ENCODE results near the gene UVRAG. TPM values are rescaled to one million over a fixed set of nuclear protein-coding genes. Genes with fewer than 3 reads are reported as not detected.
A peak's percentile ranks its signal among the peaks of the same experiment; 100 is the strongest.

Gene UVRAG
- total RNA-seq, 4 donors from 2014 or later: 27.1 to 35.9 (median 31.0) TPM

DNA sequence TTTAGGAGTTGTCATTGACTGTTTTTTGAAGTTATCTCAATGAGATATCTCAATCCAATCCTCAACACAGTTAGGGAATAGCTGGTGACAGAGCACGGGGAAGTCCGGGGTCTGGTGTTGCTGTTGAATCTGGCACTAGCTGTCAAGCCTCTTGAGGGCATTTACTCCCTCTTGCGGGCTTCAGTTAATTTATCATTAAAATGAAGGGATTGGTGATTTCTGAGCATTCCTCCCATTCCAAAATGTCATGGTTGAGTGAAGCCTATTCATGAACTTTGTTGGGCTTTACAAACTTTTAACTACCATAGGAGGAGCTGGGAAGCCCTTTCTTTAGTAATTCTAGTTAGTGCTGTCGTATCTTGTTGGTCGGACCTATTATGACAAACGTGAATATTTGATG is 40.2 kb downstream of the UVRAG start:
- no peak overlapping the region for H3K4me3 ChIP-seq (replicated peaks in 1 of 3)
- DNase-seq: peak in 1 of 2 donors; percentile 23
- no peaks in the 10 kb centered on the region for H3K9me3 ChIP-seq
- H3K36me3 ChIP-seq: no peaks in the 10 kb centered on the region
- intact Hi-C loops (cut with DNase I): no loop called here
- WGBS, 2 donors: 68 to 69% methylated on average over 6 of the region's 6 CpGs
- H3K27me3 ChIP-seq: no peaks in the 10 kb centered on the region
- TF ChIP-seq, protein P1, sequence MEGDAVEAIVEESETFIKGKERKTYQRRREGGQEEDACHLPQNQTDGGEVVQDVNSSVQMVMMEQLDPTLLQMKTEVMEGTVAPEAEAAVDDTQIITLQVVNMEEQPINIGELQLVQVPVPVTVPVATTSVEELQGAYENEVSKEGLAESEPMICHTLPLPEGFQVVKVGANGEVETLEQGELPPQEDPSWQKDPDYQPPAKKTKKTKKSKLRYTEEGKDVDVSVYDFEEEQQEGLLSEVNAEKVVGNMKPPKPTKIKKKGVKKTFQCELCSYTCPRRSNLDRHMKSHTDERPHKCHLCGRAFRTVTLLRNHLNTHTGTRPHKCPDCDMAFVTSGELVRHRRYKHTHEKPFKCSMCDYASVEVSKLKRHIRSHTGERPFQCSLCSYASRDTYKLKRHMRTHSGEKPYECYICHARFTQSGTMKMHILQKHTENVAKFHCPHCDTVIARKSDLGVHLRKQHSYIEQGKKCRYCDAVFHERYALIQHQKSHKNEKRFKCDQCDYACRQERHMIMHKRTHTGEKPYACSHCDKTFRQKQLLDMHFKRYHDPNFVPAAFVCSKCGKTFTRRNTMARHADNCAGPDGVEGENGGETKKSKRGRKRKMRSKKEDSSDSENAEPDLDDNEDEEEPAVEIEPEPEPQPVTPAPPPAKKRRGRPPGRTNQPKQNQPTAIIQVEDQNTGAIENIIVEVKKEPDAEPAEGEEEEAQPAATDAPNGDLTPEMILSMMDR (IDR thresholded peaks at IDR 0.05): peak in 1 of 6 experiments; percentile 1
- TF ChIP-seq POLR2A (IDR thresholded peaks at IDR 0.05): no peak
- H3K4me1 ChIP-seq: peaks cover 41 to 52% of the 10 kb centered on the region in 2 donors
- H3K27ac ChIP-seq: peak overlapping the region in 1 of 3 donors; percentile 0

- Histone ChIP-seq H3K4me3 (replicated peaks in 1 of 3) (no peak overlapping the region), H3K36me3 (no peaks in the 10 kb centered on the region), H3K27ac (no peak overlapping the region), H3K27me3 (no peaks in the 10 kb centered on the region), H3K4me1 (peaks cover 34 to 37% of the 10 kb centered on the region in 2 donors), H3K9me3 (no peaks in the 10 kb centered on the region)
- 97 to 98% methylated on average over 3 of the region's 3 CpGs for WGBS, 2 donors
- no peak for DNase-seq
- intact Hi-C loops (cut with DNase I): no loop called here
- TF ChIP-seq, protein P1 (IDR thresholded peaks at IDR 0.05): no peak
- TF ChIP-seq POLR2A (IDR thresholded peaks at IDR 0.05): no peak
Measured at GRCh38 chr11:75856912-75857311, 41.9 kb downstream of the UVRAG start.

DNA sequence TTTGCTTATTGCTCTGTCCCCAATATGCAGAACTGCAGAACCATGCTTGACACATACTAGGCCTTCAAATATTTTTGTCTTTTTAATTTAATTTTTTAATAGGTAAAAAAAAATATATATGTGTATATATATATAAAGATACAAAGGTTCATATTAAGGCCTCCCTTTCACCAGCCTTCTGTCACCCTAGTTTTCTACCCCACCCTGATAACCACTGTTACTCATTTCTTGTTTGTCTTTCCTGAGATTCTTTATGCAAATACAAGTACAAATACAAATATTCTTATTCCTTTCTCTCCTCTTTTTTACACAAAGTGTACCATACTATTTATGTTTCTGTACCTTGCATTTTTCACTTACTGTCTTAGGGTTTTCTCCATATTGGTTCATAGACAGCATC is 43.0 kb downstream of the UVRAG start:
- Histone ChIP-seq H3K36me3 (no peaks in the 10 kb centered on the region), H3K4me3 (replicated peaks in 1 of 3) (no peak overlapping the region), H3K9me3 (no peaks in the 10 kb centered on the region), H3K4me1 (peaks cover 34 to 37% of the 10 kb centered on the region in 2 donors), H3K27ac (peak overlapping the region; percentile 11 to 72 (median 66)), H3K27me3 (no peaks in the 10 kb centered on the region)
- TF ChIP-seq, protein P1 (IDR thresholded peaks at IDR 0.05): no peak
- no peak for TF ChIP-seq POLR2A (IDR thresholded peaks at IDR 0.05)
- intact Hi-C loops (cut with DNase I): no loop called here
- no peak for DNase-seq

DNA sequence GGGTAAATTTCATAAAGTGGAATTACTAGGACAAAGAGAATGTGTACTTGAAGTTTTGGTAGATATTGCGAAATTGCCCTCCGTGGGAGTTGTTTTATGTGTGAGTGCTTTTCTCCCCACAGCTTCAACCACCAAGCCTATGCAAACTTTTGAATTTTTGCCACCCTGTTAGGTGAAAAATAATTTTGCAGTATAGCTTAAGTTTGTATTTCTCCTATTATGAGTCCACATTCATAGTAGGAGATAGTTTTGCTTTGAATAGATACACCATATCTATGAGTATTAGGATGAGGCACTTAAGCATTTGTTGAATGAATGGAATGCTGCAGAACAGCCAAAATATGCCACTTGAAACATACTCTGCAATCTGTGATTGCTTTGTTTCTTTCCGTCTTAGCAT is 43.6 kb downstream of the UVRAG start:
- no peaks in the 10 kb centered on the region for H3K36me3 ChIP-seq
- peak overlapping the region; percentile 55 to 72 (median 66) for H3K27ac ChIP-seq
- 35 to 39% methylated on average over 3 of the region's 3 CpGs for WGBS, 2 donors
- H3K4me3 ChIP-seq (replicated peaks in 1 of 3): no peak overlapping the region
- intact Hi-C loops (cut with DNase I): no loop called here
- TF ChIP-seq, protein P1 (IDR thresholded peaks at IDR 0.05): no peak
- TF ChIP-seq POLR2A (IDR thresholded peaks at IDR 0.05): no peak
- H3K27me3 ChIP-seq: no peaks in the 10 kb centered on the region
- peak; percentile 15 to 20 for DNase-seq
- no peaks in the 10 kb centered on the region for H3K9me3 ChIP-seq
- H3K4me1 ChIP-seq: peaks cover 34 to 37% of the 10 kb centered on the region in 2 donors

DNA sequence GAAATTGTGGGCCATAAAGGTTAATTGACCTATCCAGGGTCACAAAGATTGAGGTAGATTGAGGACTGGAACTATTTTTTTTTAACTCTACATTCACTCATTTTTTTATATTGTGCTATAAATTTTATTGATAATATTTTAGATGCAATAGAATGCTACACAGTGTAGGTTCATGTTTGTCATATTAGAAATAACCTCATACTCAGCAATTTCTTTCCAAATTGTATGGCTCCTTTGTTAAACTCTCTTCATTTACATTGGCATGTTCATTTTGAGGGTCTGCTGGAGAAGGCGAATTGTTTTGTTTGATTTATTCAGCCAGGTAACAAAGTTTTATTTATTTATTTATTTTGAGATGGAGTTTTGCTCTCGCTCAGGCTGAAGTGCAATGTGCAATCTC is 44.6 kb downstream of the UVRAG start:
- peak overlapping the region in 1 of 3 donors; percentile 55 for H3K27ac ChIP-seq
- H3K4me3 ChIP-seq (replicated peaks in 1 of 3): no peak overlapping the region
- peaks cover 34 to 37% of the 10 kb centered on the region in 2 donors for H3K4me1 ChIP-seq
- no peaks in the 10 kb centered on the region for H3K9me3 ChIP-seq
- no peaks in the 10 kb centered on the region for H3K36me3 ChIP-seq
- intact Hi-C loops (cut with DNase I): no loop called here
- TF ChIP-seq POLR2A (IDR thresholded peaks at IDR 0.05): no peak
- TF ChIP-seq, protein P1 (IDR thresholded peaks at IDR 0.05): no peak
- no peaks in the 10 kb centered on the region for H3K27me3 ChIP-seq
- WGBS, 2 donors: 99 to 100% methylated on average over 2 of the region's 2 CpGs
- DNase-seq: no peak
